Esophagus muscularis mucosa (tissue), 4 donors: ENCODE measurements around the gene USP17L30. TPM values are rescaled to one million over a fixed set of nuclear protein-coding genes. Genes with fewer than 3 reads are reported as not detected.
"Not testable (repeated sequence)": the region's sequence is repeated elsewhere in the genome, so short reads cannot be mapped to it uniquely, and the experiment has no call there.

ENCODE experiments used
- DNase-seq: peaks from one replicate; pipeline ENCODE4 v3.0.0-alpha.2; 2017; ENCODE audit errors: extremely low spot score
- H3K27ac ChIP-seq, 4 donors: fragments of 200-600 bp; sonication (generic); replicated peaks in 1 of 4; 1 replicate in 3 of 4; 2 replicates in 1 of 4; pipeline ENCODE4 v1.5.1; 2016 to 2019; ENCODE audit warnings: mild to moderate bottlenecking in 1 of 4
- H3K27me3 ChIP-seq, 4 donors: fragments of 200-600 bp; sonication (generic); one replicate each; pipeline versions ENCODE4 v1.5.1 to v1.6.0; 2016 to 2019
- H3K36me3 ChIP-seq, 4 donors: fragments of 200-600 bp; sonication (generic); one replicate each; pipeline ENCODE4 v1.5.1; 2016 to 2019
- H3K4me1 ChIP-seq, 4 donors: fragments of 200-600 bp; sonication (generic); one replicate each; pipeline ENCODE4 v1.5.1; 2016 to 2019
- H3K4me3 ChIP-seq, 4 donors: fragments of 200-600 bp; sonication (generic); 1 replicate in 2 of 4; 2 replicates in 2 of 4; pipeline ENCODE4 v1.5.1; 2016 to 2019; ENCODE audit warnings: mild to moderate bottlenecking in 4 of 4, moderate library complexity in 1 of 4
- H3K9me3 ChIP-seq, 4 donors: fragments of 200-600 bp; sonication (generic); 1 replicate in 3 of 4; 2 replicates in 1 of 4; pipeline ENCODE4 v1.5.1; 2016 to 2019
- CTCF ChIP-seq, 3 experiments: fragments of 200-600 bp in 2 of 3; fragments of 450-650 bp in 1 of 3; sonication (generic) in 2 of 3; IDR thresholded peaks; one replicate each; pipeline ENCODE4 v1.5.1; 2017 to 2019; ENCODE audit warnings: antibody characterized with exemption in 3 of 3, mild to moderate bottlenecking in 2 of 3, moderate library complexity in 1 of 3
- EP300 ChIP-seq: sonication (generic); formaldehyde crosslinking; IDR thresholded peaks from one replicate; pipeline ENCODE4 v1.6.1; 2017; ENCODE audit warnings: antibody characterized with exemption
- POLR2A ChIP-seq: fragments of 450-650 bp; IDR thresholded peaks from one replicate; pipeline ENCODE4 v1.6.1; 2017; ENCODE audit warnings: antibody characterized with exemption, moderate library complexity, mild to moderate bottlenecking, low read depth
- POLR2AphosphoS5 ChIP-seq, 2 donors: sonication (generic); formaldehyde crosslinking; IDR thresholded peaks; one replicate each; pipeline ENCODE4 v1.6.1; 2017; ENCODE audit warnings: antibody characterized with exemption in 2 of 2
- WGBS: methylation state at CpG from one replicate; pipeline ENCODE4 v1.1.5; 2018; 5-methylcytosine and 5-hydroxymethylcytosine counted together
- intact Hi-C: fragments of 100-400 bp; cut with DNase I; formaldehyde crosslinking; loops from one replicate; pipeline ENCODE4 v1.15.1; 2023
- small RNA-seq, 3 donors: library from RNA; depleted of rRNA; stranded (forward); fragments of <200 nt; gene quantifications; one replicate each; pipeline ENCODE3, GENCODE V24; 2016
- total RNA-seq, 4 donors: library from RNA; depleted of rRNA; stranded (reverse); fragments of >200 nt; gene quantifications; one replicate each; pipeline versions ENCODE4 v1.1.0 to v1.2.1, GENCODE V29; 2016

Gene USP17L30
- total RNA-seq, 4 donors from 2014 or later: not detected

- 10% methylated on average over 14 of the region's 36 CpGs for WGBS
- intact Hi-C loops, H3K9me3 ChIP-seq, H3K4me1 ChIP-seq, H3K36me3 ChIP-seq, H3K27me3 ChIP-seq, DNase-seq, H3K27ac ChIP-seq: not testable (repeated sequence)
- H3K4me3 ChIP-seq: peak overlapping the region; percentile 47 to 53 (median 48)
- TF ChIP-seq CTCF (IDR thresholded peaks at IDR 0.05): peak; percentile 57 to 62 (median 60)
These were observed 18.1 kb downstream of the USP17L30 start for GRCh38 chr4:9381012-9381534.

- 56% methylated on average over 1 of the region's 1 CpG for WGBS
- intact Hi-C loops: no loop called here
- TF ChIP-seq POLR2A: no peak
- TF ChIP-seq EP300: no peak
- no peak for TF ChIP-seq CTCF (IDR thresholded peaks at IDR 0.05)
- no peak for TF ChIP-seq POLR2AphosphoS5 (IDR thresholded peaks at IDR 0.05)
- no peaks in the 10 kb centered on the region for H3K27me3 ChIP-seq
- no peaks in the 10 kb centered on the region for H3K36me3 ChIP-seq
- H3K4me1 ChIP-seq: peaks cover 0 to 6% (median 2%) of the 10 kb centered on the region in 4 donors
- no peak overlapping the region for H3K27ac ChIP-seq
- no peak overlapping the region for H3K4me3 ChIP-seq
- DNase-seq: no peak
- no peaks in the 10 kb centered on the region for H3K9me3 ChIP-seq
These were observed 21.2 kb downstream of the USP17L30 start for GRCh38 chr4:9384126-9384525.

GRCh38 chr4:9389001-9389400 is 26.1 kb downstream of the USP17L30 start:
- H3K27ac ChIP-seq, H3K4me1 ChIP-seq, H3K27me3 ChIP-seq, H3K9me3 ChIP-seq, H3K36me3 ChIP-seq, DNase-seq, intact Hi-C loops, H3K4me3 ChIP-seq: not testable (repeated sequence)
- 22% methylated on average over 2 of the region's 2 CpGs for WGBS

GRCh38 chr4:9405774-9406173 is 42.8 kb downstream of the USP17L30 start:
- H3K4me1 ChIP-seq, H3K4me3 ChIP-seq, H3K36me3 ChIP-seq, H3K27me3 ChIP-seq, H3K9me3 ChIP-seq, intact Hi-C loops, H3K27ac ChIP-seq, DNase-seq: not testable (repeated sequence)
- WGBS: no CpG with 5 or more reads among the region's 2 CpGs

GRCh38 chr4:9406491-9406890 is 43.6 kb downstream of the USP17L30 start:
- WGBS: 80% methylated on average over 3 of the region's 3 CpGs
- DNase-seq, H3K4me3 ChIP-seq, H3K4me1 ChIP-seq, intact Hi-C loops, H3K36me3 ChIP-seq, H3K27ac ChIP-seq, H3K27me3 ChIP-seq, H3K9me3 ChIP-seq: not testable (repeated sequence)

GRCh38 chr4:9409793-9410192 is 46.9 kb downstream of the USP17L30 start:
- no peaks in the 10 kb centered on the region for H3K4me1 ChIP-seq
- H3K36me3 ChIP-seq: no peaks in the 10 kb centered on the region
- no peak overlapping the region for H3K27ac ChIP-seq
- whole genome bisulfite sequencing: 90% methylated on average over 2 of the region's 13 CpGs
- no peak for DNase-seq
- H3K9me3 ChIP-seq: peaks cover 0 to 4% (median 0%) of the 10 kb centered on the region in 4 donors
- TF ChIP-seq POLR2AphosphoS5 (IDR thresholded peaks at IDR 0.05) (no peak), POLR2A (no peak), CTCF (IDR thresholded peaks at IDR 0.05) (no peak), EP300 (no peak)
- H3K27me3 ChIP-seq: no peaks in the 10 kb centered on the region
- H3K4me3 ChIP-seq: no peak overlapping the region
- intact Hi-C loops: no loop called here

Small RNAs within 50 kb of the gene (small RNA-seq; reads per million reads assigned to genes)
- 0 reads per million in 3 donors for gene RNA5SP153

Other genes starting within 250 kb of the USP17L30 start
- not detected for gene FAM90A26, start 192.7 kb upstream of the USP17L30 start, total RNA-seq
- gene USP17L10, start 152.5 kb upstream of the USP17L30 start, total RNA-seq: not detected
- gene USP17L11, start 147.7 kb upstream of the USP17L30 start, total RNA-seq: not detected
- gene USP17L12, start 143.0 kb upstream of the USP17L30 start, total RNA-seq: not detected
- gene USP17L13, start 138.2 kb upstream of the USP17L30 start, total RNA-seq: not detected
- gene USP17L15, start 128.7 kb upstream of the USP17L30 start, total RNA-seq: not detected
- not detected for gene USP17L17, start 119.2 kb upstream of the USP17L30 start, total RNA-seq
- not detected for gene USP17L18, start 114.5 kb upstream of the USP17L30 start, total RNA-seq
- not detected for gene USP17L19, start 109.8 kb upstream of the USP17L30 start, total RNA-seq
- not detected for gene USP17L20, start 105.0 kb upstream of the USP17L30 start, total RNA-seq
- gene USP17L21, start 100.3 kb upstream of the USP17L30 start, total RNA-seq: not detected
- not detected for gene USP17L22, start 95.5 kb upstream of the USP17L30 start, total RNA-seq
- not detected for gene USP17L24, start 38.0 kb upstream of the USP17L30 start, total RNA-seq
- not detected for gene USP17L25, start 33.2 kb upstream of the USP17L30 start, total RNA-seq
- gene USP17L26, start 28.5 kb upstream of the USP17L30 start, total RNA-seq: not detected
- gene USP17L5, start 23.7 kb upstream of the USP17L30 start, total RNA-seq: not detected
- not detected for gene USP17L27, start 19.0 kb upstream of the USP17L30 start, total RNA-seq
- not detected for gene USP17L28, start 14.2 kb upstream of the USP17L30 start, total RNA-seq
- gene USP17L29, start 9.5 kb upstream of the USP17L30 start, total RNA-seq: not detected
- gene DEFB131A, start 81.3 kb downstream of the USP17L30 start, total RNA-seq: not detected